Putamen (tissue), 1 donor: ENCODE measurements around the gene SLC8A2.
A peak's percentile ranks its signal among the peaks of the same experiment; 100 is the strongest.
"Not testable (repeated sequence)": the region's sequence is repeated elsewhere in the genome, so short reads cannot be mapped to it uniquely, and the experiment has no call there.

ENCODE experiments used
- DNase-seq: peaks from one replicate; pipeline ENCODE4 v3.0.0-alpha.2; 2016; ENCODE audit warnings: low spot score

The SLC8A2 gene

DNA sequence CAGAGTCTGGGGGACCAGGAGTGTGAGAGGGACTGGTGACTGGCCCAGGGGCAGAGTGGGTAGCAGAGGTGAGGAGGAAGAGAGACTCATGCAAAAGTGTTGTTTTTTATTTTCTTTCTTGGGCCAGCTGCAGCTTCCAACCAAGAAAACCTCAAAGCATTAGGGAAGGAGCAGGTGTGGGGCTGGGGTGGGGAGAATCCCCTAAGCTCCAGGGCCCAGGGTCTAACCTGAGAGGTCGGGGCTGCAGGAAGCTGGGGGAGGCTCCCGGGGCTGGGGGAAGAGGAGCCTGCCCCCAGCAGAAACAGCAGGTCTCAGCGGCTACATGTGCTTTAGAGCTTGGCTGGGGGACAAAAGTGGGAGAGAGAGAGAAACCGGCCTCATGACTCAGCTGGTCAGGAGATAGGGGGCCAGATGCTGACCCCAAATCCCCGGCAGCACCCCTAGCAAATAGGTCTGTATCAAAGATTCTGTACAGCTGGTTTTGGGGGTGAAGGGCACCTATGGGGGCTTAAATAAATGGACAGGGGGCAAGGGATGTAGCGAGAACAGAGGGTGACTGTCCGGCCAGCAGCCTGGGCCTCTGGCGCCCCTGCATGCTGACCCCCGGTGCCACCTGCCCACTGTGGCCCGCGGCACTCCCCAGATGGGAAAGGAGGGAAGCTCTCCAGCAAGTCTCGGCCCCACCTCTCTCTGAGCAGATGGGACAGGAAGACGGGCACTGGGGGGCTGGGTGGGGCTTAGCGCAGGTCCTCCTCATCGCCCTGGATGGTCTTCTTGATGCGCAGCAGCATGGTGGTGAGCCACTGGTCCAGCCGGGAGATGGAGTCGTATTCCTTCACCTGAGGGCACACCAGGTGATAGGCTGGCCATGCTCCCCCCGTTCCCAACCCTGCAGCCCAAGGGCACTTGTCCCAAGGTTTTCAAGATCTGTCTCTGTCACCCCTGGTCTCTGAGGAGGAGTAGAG is 16.1 kb upstream of the SLC8A2 start:
- no peak for DNase-seq

DNA sequence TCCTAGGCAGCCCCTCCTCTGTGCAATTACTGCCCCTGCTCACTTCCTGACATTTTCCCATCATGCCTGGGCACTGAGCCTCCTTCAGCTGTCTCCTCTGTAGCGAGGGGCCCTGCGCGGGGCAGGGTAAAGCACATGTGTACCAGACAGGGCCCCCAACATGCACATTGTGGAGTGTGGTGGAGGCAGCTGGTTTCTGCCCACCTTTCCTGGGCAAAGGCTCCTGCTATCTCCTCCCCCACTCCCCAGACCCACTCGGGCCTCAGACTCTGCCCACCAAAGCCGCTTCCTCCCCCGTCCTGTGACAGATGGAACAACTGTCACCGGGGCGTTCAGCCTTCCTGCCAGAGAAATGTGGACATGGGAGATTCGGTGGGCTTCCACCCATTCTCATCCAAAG is 15.2 kb upstream of the SLC8A2 start:
- no peak for DNase-seq

- not testable (repeated sequence) for DNase-seq
These were observed 14.5 kb upstream of the SLC8A2 start for GRCh38 chr19:47486220-47486619.

GRCh38 chr19:47485210-47485609 is 13.5 kb upstream of the SLC8A2 start:
- DNase-seq: no peak

DNA sequence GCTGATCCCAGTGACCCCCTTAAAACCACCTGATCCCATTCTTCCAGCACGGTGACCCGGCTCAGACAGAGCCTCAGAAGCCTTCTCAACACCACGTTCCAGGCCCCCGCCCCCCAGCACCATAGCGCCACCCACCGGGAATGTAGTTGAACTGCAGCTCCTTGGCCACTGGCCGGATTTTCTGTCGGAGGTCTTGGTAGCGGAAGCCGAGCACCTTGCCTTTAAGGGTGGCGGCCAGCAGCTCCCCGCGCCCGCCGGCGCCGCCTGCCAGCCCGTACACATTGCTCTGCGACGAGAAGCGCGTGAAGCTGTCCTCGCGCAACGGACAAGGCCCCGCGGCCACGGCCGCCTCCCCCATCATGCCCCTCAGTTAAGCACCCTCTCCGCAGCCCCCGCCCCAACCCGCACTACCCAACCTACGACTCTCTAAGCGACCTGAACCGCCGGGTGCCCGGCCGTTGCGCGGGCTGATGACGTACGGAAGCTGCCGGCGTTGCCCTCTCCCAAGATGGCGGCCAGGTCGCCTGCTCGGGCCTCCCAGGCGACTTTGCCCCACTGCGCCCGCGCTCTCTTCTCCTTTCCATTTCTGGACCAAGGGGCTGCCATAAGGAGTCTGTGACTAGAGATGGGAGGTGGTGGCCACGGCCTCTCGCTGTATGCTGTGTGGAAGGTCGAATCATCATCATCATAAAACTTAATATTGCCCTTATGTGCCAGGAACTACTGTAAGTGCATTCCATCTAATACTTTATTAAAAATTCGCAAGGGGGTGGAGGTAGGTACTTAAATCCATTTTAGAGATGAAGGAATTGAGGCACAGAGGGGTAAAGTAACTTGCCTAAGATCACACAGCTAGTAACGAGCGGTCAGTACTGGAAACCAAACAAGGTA is 12.4 kb upstream of the SLC8A2 start, which contains the start of gene KPTN:
Gene KPTN, minus strand, starts transcription at position 420 of the 891 bp plus-strand sequence. Its CDS starts 59 bp downstream, at position 361.
- peak; percentile 88 for DNase-seq

DNA sequence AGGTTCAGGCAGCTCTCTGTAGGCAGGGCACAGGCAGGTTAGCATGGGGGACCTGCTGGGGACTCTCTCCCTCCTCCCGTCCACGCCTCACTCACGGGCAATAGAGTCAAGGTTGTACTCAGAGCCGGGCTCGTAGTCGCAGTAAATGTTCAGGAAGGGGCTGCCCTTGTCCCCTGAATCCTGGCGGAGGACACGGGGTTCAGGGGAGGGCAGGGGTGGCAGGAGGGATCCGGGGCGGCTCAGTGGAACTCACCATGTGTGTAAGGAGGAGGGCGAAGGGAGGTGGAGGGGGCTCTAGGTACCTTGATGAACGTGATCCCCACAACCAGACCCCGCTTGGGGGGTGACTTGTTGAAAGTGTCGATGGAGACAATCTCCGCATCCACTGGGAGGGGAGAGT is 11.5 kb upstream of the SLC8A2 start:
- no peak for DNase-seq

GRCh38 chr19:47481460-47482052 is 9.9 kb upstream of the SLC8A2 start:
- DNase-seq: no peak

DNA sequence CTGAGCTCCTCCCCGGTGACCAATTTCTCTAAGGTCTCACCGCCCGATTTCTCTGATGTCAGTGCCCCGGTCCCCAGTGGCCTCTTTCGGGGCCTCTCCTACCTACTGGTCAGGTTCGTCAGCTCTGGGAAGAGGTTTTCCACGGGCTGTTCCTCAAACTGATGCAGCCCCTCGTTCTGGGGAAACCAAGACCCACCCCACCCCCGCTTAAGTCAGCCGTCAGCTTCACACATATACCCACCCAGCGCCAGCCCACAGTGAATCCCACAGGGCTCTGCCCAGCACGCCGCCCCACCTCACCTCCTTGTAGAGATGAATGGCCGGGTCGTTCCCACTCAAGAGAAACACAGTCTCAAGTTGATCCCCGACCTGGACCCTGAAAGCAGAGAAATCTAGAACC is 9.0 kb upstream of the SLC8A2 start:
- DNase-seq: no peak

DNA sequence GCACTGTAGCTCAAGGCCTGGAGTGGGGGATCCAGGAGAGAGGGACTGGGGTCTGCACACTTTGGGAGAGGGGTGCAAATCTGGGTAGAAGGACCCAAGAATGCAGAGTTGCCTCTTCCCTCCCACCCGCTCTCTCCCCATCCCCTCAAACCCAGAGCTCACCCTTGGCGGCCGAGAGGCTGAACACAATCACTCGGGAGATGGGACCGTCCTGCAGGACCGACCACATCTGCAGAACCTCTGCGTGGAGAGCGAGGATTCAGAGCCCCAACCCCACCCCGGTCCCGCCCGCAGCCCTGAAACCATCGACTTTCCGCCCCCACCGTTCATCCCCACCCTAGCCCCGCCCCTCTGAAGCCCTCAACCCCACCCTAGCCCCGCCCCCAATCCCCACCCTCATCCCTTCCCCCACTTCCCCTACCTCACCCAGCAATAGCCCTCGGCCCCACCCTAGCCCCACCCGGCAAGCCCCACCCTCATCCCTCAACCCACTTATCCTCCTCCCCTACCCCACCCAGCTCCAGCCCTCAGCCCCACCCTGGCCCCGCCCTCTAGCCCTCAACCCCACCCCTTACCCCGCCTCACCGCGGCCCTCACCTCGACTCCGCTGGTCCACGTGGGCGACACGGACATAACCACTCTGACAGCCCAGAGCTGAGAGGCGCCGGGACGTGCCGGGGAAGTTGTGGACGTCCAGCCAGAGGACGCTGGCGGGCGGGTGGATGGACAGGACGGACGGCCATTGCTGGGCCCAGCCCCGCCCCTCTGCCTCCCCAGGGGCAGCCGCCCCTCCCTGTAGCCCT is 8.2 kb upstream of the SLC8A2 start:
- DNase-seq: no peak

DNA sequence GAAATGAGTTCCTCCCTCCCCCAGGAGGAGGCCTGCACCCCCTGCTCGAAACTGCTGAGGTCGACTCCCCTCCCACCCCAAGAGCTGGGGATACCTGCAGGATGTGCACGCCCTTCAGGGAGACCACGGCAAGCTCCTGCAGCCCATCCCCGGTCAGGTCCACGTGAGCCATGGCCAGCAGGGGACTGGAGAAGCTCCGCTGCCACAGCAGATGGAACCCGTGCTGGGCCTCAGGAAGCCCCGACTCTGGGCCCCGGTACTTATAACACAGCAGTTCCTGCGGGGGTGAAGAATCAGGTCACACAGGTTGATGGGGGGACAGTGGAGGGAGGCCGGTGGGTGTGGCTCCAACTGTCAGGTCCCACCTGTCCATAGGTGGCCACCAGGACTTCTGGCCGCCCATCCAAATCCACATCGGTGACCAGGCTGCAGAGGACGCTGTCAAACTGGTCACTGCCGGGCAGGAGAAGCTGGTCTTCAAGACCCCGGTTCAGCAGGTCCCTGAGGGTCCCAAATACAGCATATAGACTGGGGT is 4.8 kb upstream of the SLC8A2 start:
- no peak for DNase-seq

DNA sequence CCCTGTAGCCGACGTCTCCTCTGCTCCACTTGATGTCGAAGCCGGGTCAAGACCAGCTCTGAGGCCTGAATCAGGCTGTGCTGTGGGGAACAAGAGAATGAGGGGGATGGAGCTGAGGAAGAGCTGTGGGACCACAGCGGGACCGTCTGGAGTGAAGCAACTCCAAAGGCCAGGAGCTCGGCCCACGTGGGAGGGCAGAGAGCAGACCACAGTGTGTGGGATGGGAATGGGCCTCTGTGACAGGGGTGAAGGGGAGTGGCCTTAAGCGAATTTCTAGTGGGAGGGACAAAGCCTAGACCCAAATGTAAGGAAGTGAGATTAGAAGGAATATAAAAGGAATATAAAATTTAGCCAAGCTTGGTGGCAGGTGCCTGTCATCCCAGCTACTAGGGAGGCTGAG is 3.8 kb upstream of the SLC8A2 start:
- DNase-seq: no peak

- no peak for DNase-seq
These were observed 1.6 kb upstream of the SLC8A2 start for GRCh38 chr19:47473336-47473735.

GRCh38 chr19:47471381-47471732 is 336 bp downstream of the SLC8A2 start:
- DNase-seq: no peak

GRCh38 chr19:47470447-47471195 is 1.1 kb downstream of the SLC8A2 start:
- DNase-seq: no peak

GRCh38 chr19:47469719-47470118 is 2.0 kb downstream of the SLC8A2 start:
- DNase-seq: no peak

- no peak for DNase-seq
These were observed 2.4 kb downstream of the SLC8A2 start for GRCh38 chr19:47469363-47469700.

DNA sequence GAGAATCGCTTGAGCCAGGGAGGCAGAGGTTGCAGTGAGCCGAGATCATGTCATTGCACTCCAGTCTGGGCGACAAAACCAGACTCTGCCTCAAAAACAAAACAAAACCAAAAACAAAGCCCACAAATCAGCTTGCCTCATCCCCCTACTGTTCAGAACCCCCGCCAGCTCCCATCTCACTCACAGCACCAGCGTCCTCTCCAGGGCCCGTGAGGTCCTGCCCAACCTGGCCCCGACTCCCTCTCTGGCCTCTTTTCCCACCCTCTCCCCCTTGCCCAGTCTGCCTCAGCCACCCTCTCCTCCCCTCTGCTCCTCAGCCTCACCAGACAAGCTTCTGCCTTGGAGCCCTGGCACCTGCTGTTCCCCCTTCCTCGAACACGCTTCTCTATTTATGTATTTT is 3.8 kb downstream of the SLC8A2 start:
- no peak for DNase-seq

DNA sequence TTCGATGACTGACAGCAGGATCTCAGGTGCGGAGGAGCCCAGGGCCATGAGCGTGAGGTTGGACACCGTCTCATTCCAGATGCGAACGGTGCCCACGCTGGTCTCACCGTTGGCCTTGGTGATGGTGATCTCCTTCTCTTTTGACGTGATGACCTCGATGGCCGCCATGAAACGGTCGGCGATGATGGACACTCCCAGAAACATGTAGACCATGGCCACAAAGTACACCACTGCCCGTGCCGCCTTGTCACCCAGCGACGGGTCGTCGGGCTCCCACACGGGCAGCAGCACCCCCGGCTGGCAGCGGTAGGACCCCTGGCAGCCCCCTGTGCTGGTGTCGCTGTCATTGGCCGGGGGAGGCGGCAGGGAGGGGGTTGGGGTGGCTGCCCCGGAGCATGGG is 5.7 kb downstream of the SLC8A2 start:
- no peak for DNase-seq

- peak; percentile 47 for DNase-seq
These were observed 6.8 kb downstream of the SLC8A2 start for GRCh38 chr19:47464675-47465419.

DNA sequence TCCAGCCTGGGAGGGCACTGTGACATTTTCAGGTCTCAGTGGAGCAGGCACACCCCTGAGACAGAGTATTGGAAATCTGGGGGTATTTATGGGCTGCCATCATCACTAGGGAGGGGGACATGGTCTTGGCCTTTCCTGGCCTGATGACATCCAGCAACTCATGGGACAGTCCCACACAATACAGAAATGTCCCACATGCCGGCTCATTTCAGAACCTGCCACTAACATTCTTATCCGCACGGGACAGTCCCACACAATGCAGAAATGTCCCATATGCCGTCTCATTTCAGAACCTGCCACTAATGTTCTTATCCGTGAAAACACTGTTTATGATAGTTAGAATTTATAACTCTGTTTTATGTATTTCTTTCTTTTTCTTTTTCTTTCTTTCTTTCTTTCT is 9.8 kb downstream of the SLC8A2 start:
- no peak for DNase-seq
